Breast epithelium (tissue), 4 donors: ENCODE results near the gene SLCO6A1. TPM values are rescaled to one million over a fixed set of nuclear protein-coding genes. Genes with fewer than 3 reads are reported as not detected.

Experiments
- DNase-seq, 2 donors: peaks; one replicate each; pipeline ENCODE4 v3.0.0-alpha.2; 2019; ENCODE audit warnings: low spot score in 2 of 2
- H3K27ac ChIP-seq, 2 donors: fragments of 200-600 bp; sonication (generic) in 1 of 2; one replicate each; pipeline ENCODE4 v1.5.1; 2016 to 2019; ENCODE audit warnings: mild to moderate bottlenecking in 1 of 2
- H3K27me3 ChIP-seq, 2 donors: fragments of 200-600 bp; sonication (generic) in 1 of 2; one replicate each; pipeline versions ENCODE4 v1.5.1 to v1.6.0; 2017 to 2019; ENCODE audit warnings: control low read depth in 1 of 2, mild to moderate bottlenecking in 1 of 2
- H3K36me3 ChIP-seq: fragments of 200-600 bp; one replicate; pipeline ENCODE4 v1.5.1; 2019
- H3K4me1 ChIP-seq, 2 donors: fragments of 200-600 bp; sonication (generic); one replicate each; pipeline ENCODE4 v1.5.1; 2016 to 2019; ENCODE audit warnings: control low read depth in 1 of 2
- H3K4me3 ChIP-seq, 3 donors: fragments of 200-600 bp; sonication (generic); 1 replicate in 2 of 3; 2 replicates in 1 of 3; pipeline ENCODE4 v1.5.1; 2016 to 2019; ENCODE audit warnings: mild to moderate bottlenecking in 3 of 3, moderate library complexity in 2 of 3
- H3K9me3 ChIP-seq, 2 donors: fragments of 200-600 bp; sonication (generic) in 1 of 2; one replicate each; pipeline ENCODE4 v1.5.1; 2016 to 2019; ENCODE audit warnings: control low read depth in 1 of 2
- CTCF ChIP-seq, 3 donors: fragments of 450-650 bp; IDR thresholded peaks; one replicate each; pipeline ENCODE4 v1.5.1; 2016 to 2017; ENCODE audit warnings: antibody characterized with exemption in 3 of 3, mild to moderate bottlenecking in 3 of 3, moderate library complexity in 3 of 3
- POLR2A ChIP-seq: fragments of 450-650 bp; IDR thresholded peaks from one replicate; pipeline ENCODE4 v1.6.1; 2016; ENCODE audit warnings: antibody characterized with exemption, mild to moderate bottlenecking, moderate library complexity
- POLR2AphosphoS5 ChIP-seq, 3 donors: sonication (generic); formaldehyde crosslinking; IDR thresholded peaks; one replicate each; pipeline ENCODE4 v1.6.1; 2017; ENCODE audit warnings: antibody characterized with exemption in 3 of 3
- intact Hi-C: fragments of 100-400 bp; cut with DNase I; formaldehyde crosslinking; loops from one replicate; pipeline ENCODE4 v1.15.1; 2023; ENCODE audit warnings: low total_unique reads
- total RNA-seq, 3 donors: library from RNA; depleted of rRNA; stranded (reverse); fragments of >200 nt; gene quantifications; one replicate each; pipeline ENCODE4 v1.1.0, GENCODE V29; 2016

The SLCO6A1 gene
- total RNA-seq, 3 donors from 2014 or later, result not detected

GRCh38 chr5:102539996-102540728 lies 41.4 kb upstream of the SLCO6A1 start:
- no peak for DNase-seq
- Histone ChIP-seq H3K9me3 (no peaks in the 10 kb centered on the region), H3K36me3 (no peaks in the 10 kb centered on the region), H3K27me3 (no peaks in the 10 kb centered on the region), H3K27ac (no peak overlapping the region), H3K4me1 (no peaks in the 10 kb centered on the region), H3K4me3 (no peak overlapping the region)
- TF ChIP-seq POLR2A, result no peak
- no peak for TF ChIP-seq CTCF (IDR thresholded peaks at IDR 0.05)
- TF ChIP-seq POLR2AphosphoS5 (IDR thresholded peaks at IDR 0.05), result no peak
- intact Hi-C loops, result no loop called here

- Histone ChIP-seq H3K27me3 (no peaks in the 10 kb centered on the region), H3K27ac (no peak overlapping the region), H3K4me3 (no peak overlapping the region), H3K9me3 (no peaks in the 10 kb centered on the region), H3K4me1 (no peaks in the 10 kb centered on the region), H3K36me3 (no peaks in the 10 kb centered on the region)
- intact Hi-C loops, result no loop called here
- DNase-seq, result no peak
- TF ChIP-seq POLR2AphosphoS5 (IDR thresholded peaks at IDR 0.05), result no peak
- no peak for TF ChIP-seq POLR2A
- TF ChIP-seq CTCF (IDR thresholded peaks at IDR 0.05), result no peak
These were observed 40.8 kb upstream of the SLCO6A1 start for GRCh38 chr5:102539562-102539961.

GRCh38 chr5:102537011-102537410 lies 38.2 kb upstream of the SLCO6A1 start:
- intact Hi-C loops, result no loop called here
- Histone ChIP-seq H3K4me1 (no peaks in the 10 kb centered on the region), H3K9me3 (no peaks in the 10 kb centered on the region), H3K27me3 (no peaks in the 10 kb centered on the region), H3K27ac (no peak overlapping the region), H3K4me3 (no peak overlapping the region), H3K36me3 (no peaks in the 10 kb centered on the region)
- no peak for DNase-seq
- TF ChIP-seq POLR2A (no peak), POLR2AphosphoS5 (IDR thresholded peaks at IDR 0.05) (no peak), CTCF (IDR thresholded peaks at IDR 0.05) (no peak)

GRCh38 chr5:102536323-102536928 lies 37.6 kb upstream of the SLCO6A1 start:
- Histone ChIP-seq H3K4me3 (no peak overlapping the region), H3K27ac (no peak overlapping the region), H3K27me3 (no peaks in the 10 kb centered on the region), H3K36me3 (no peaks in the 10 kb centered on the region), H3K9me3 (no peaks in the 10 kb centered on the region), H3K4me1 (no peaks in the 10 kb centered on the region)
- no peak for DNase-seq
- intact Hi-C loops, result no loop called here
- no peak for TF ChIP-seq POLR2A
- TF ChIP-seq CTCF (IDR thresholded peaks at IDR 0.05), result no peak
- TF ChIP-seq POLR2AphosphoS5 (IDR thresholded peaks at IDR 0.05), result no peak

- Histone ChIP-seq H3K27me3 (no peaks in the 10 kb centered on the region), H3K36me3 (no peaks in the 10 kb centered on the region), H3K9me3 (no peaks in the 10 kb centered on the region), H3K27ac (no peak overlapping the region), H3K4me3 (no peak overlapping the region), H3K4me1 (no peaks in the 10 kb centered on the region)
- intact Hi-C loops, result no loop called here
- DNase-seq, result no peak
- TF ChIP-seq POLR2A (no peak), POLR2AphosphoS5 (IDR thresholded peaks at IDR 0.05) (no peak), CTCF (IDR thresholded peaks at IDR 0.05) (no peak)
These were observed 33.3 kb upstream of the SLCO6A1 start for GRCh38 chr5:102532123-102532522.
